ENCODE results near the gene CDHR5. TPM values are rescaled to one million over a fixed set of nuclear protein-coding genes. Genes with fewer than 3 reads are reported as not detected.
A peak's percentile ranks its signal among the peaks of the same experiment; 100 is the strongest.

CDHR5 gene
- polyA plus RNA-seq, 1 of the 3 experiments (the other 2 are of a cell fraction) = not detected

- no peak for TF ChIP-seq FOXJ3 (CRISPR knock-in tag; IDR thresholded peaks at IDR 0.05)
- TF ChIP-seq MXI1 (IDR thresholded peaks at IDR 0.05; ENCODE audit: low read depth, low read length) = no peak
- no peak for TF ChIP-seq CTCF (IDR thresholded peaks at IDR 0.05)
- no peak for TF ChIP-seq JUND (IDR thresholded peaks at IDR 0.05)
- no peak for TF ChIP-seq GABPA (IDR thresholded peaks at IDR 0.05; ENCODE audit: low read depth)
- no peak for TF ChIP-seq USF2 (IDR thresholded peaks at IDR 0.05; ENCODE audit: borderline replicate concordance, low read depth, low read length)
- TF ChIP-seq USF1 (IDR thresholded peaks at IDR 0.05; ENCODE audit: borderline replicate concordance, low read depth) = no peak
- TF ChIP-seq MAX (IDR thresholded peaks at IDR 0.05; ENCODE audit: low read depth) = no peak
- no peak for TF ChIP-seq ZBTB33 (IDR thresholded peaks at IDR 0.05; ENCODE audit: borderline replicate concordance, low read depth)
- TF ChIP-seq GATA2 (CRISPR knock-in tag; IDR thresholded peaks at IDR 0.05) = no peak
- TF ChIP-seq TAF1 (IDR thresholded peaks at IDR 0.05; ENCODE audit: borderline replicate concordance, low read depth, low read length) = no peak
- TF ChIP-seq IRF3 (IDR thresholded peaks at IDR 0.05; ENCODE audit: low read depth, low read length) = no peak
- TF ChIP-seq NFIC (IDR thresholded peaks at IDR 0.05; ENCODE audit: borderline replicate concordance) = no peak
- TF ChIP-seq FOXM1 (IDR thresholded peaks at IDR 0.05; ENCODE audit: low read depth) = no peak
- no peak for TF ChIP-seq EZH2phosphoT487 (IDR thresholded peaks at IDR 0.05; ENCODE audit: borderline replicate concordance, low read depth)
- no peak for TF ChIP-seq MEF2A (IDR thresholded peaks at IDR 0.05; ENCODE audit: borderline replicate concordance, low read depth)
- no peak for TF ChIP-seq NRF1 (IDR thresholded peaks at IDR 0.05; ENCODE audit: low read depth, low read length)
- no peak for TF ChIP-seq YY1 (IDR thresholded peaks at IDR 0.05; ENCODE audit: low read depth)
- no peak overlapping the region for H3K4me3 ChIP-seq (ENCODE audit: low read depth in 2 of 2, low read length in 1 of 2)
- no peak overlapping the region; a peak in 1 of 4 replicates for H3K27ac ChIP-seq (ENCODE audit: low read depth in 2 of 2, low read length in 1 of 2)
- H2AFZ ChIP-seq (ENCODE audit: low read depth) = no peak overlapping the region
- no peaks in the 10 kb centered on the region for H3K27me3 ChIP-seq (ENCODE audit: insufficient read depth)
- H3K9me3 ChIP-seq = no peaks in the 10 kb centered on the region
- no peak for DNase-seq
- H3K9ac ChIP-seq = no peak overlapping the region
- peaks cover 6% of the 10 kb centered on the region for H3F3A ChIP-seq (replicated peaks; ENCODE audit: insufficient read depth)
- peaks cover 31% of the 10 kb centered on the region for H4K20me1 ChIP-seq (ENCODE audit: insufficient read depth)
- H3K4me1 ChIP-seq (ENCODE audit: control insufficient read depth in 1 of 2, insufficient read depth in 2 of 2, low read depth in 1 of 2, low read length in 1 of 2) = peaks cover 0 to 14% of the 10 kb centered on the region in 2 experiments; a peak in 1 of 4 replicates
- peaks cover 13 to 46% of the 10 kb centered on the region in 2 experiments for H3K36me3 ChIP-seq (replicated peaks in 1 of 2; ENCODE audit: control insufficient read depth in 1 of 2, insufficient read depth in 2 of 2, low read length in 1 of 2)
- peak overlapping the region; percentile 96; the same call in 1 of the 2 replicates for H3K4me2 ChIP-seq
- no peaks in the 10 kb centered on the region for H3K9me2 ChIP-seq
- ChIA-PET POLR2A (interaction anchor here (0.9 to 1.0 kb wide), 2 partner anchors 38 to 54 kb away, joined by 3 read pairs; no protein-coding TSS in a partner anchor), CTCF (interaction anchor here (1.4 to 1.9 kb wide), 2 partner anchors 33 to 96 kb away, joined by 3 to 5 read pairs; no protein-coding TSS in a partner anchor)
- H3K79me2 ChIP-seq (ENCODE audit: insufficient read depth) = peaks cover 8% of the 10 kb centered on the region; the same call in 1 of the 2 replicates
- WGBS (ENCODE audit: low lambda C conversion rate) = 81% methylated on average over 10 of the region's 14 CpGs
Measured at GRCh38 chr11:614021-614622, 10.6 kb downstream of the CDHR5 start.
